K562 (cell line): ENCODE measurements around the gene ATP12A. TPM values are rescaled to one million over a fixed set of nuclear protein-coding genes. Genes with fewer than 3 reads are reported as not detected.

Experiments
- ATAC-seq: fragments of 200-7000 bp; cut with Tn5 transposase; 3 replicates; pipeline ENCODE4 v1.9.1; 2020; ENCODE audit warnings: moderate library complexity
- BruUV-seq: library from RNA; stranded (reverse); fragments of 400-500 nt; replicated peaks from 2 replicates; lab custom pipeline; 2021; lab: Mats Ljungman, UMichigan
- CTCF ChIA-PET: fragments of 300-600 bp; formaldehyde crosslinking; extraction: SDS; loops from one replicate; lab custom pipeline; 2021; ENCODE audit warnings: low intra/inter-chr PET ratio; lab: Yijun Ruan, JAX
- POLR2A ChIA-PET: fragments of 300-600, 350-650 bp; sonication (Branson Sonifier 250); formaldehyde crosslinking; extraction: SDS; loops from one replicate; lab custom pipeline; 2021; ENCODE audit warnings: antibody characterized with exemption, inconsistent platforms; lab: Yijun Ruan, JAX
- DNase-seq, 4 experiments: peaks; one replicate each; pipeline versions ENCODE4 v3.0.0 to v3.0.0-alpha.2; 2011 to 2018; ENCODE audit warnings: low spot score in 3 of 4, mixed read lengths in 3 of 4; ENCODE audit errors: extremely low read depth in 1 of 4
- FAIRE-seq: peaks from 2 replicates; lab custom pipeline; 2011; peaks lifted over from hg19 to GRCh38; lab: Jason Lieb, UNC
- H2AFZ ChIP-seq: 2 replicates; pipeline ENCODE4 v1.6.0; 2011; ENCODE audit warnings: low read depth, low read length, control low read depth, inconsistent platforms
- H3K27ac ChIP-seq: fragments of 200-600 bp; 3 replicates; pipeline ENCODE4 v1.8.0; 2011; ENCODE audit warnings: low read depth, mild to moderate bottlenecking, control low read depth, inconsistent platforms, low read length, moderate library complexity, mixed read lengths; ENCODE audit errors: extremely low read depth
- H3K27me3 ChIP-seq, 2 experiments: fragments of 300-600 bp in 1 of 2; 2 replicates in 1 of 2; 3 replicates in 1 of 2; pipeline versions ENCODE4 v1.6.0 to v1.8.0; 2011; ENCODE audit warnings: inconsistent platforms in 2 of 2, low read length in 2 of 2, mild to moderate bottlenecking in 1 of 2, mixed read lengths in 1 of 2, moderate library complexity in 1 of 2; ENCODE audit not compliant: control insufficient read depth in 2 of 2, insufficient read depth in 2 of 2
- H3K36me3 ChIP-seq: fragments of 300-600 bp; 3 replicates; pipeline ENCODE4 v1.8.0; 2011; ENCODE audit warnings: mild to moderate bottlenecking, low read length, inconsistent platforms; ENCODE audit not compliant: control insufficient read depth, insufficient read depth
- H3K4me1 ChIP-seq, 2 experiments: fragments of 200-600 bp in 1 of 2; replicated peaks in 1 of 2; 2 replicates in 1 of 2; 3 replicates in 1 of 2; pipeline versions ENCODE4 v1.5.1 to v1.8.0; 2011; ENCODE audit warnings: inconsistent platforms in 2 of 2, low read length in 2 of 2, mild to moderate bottlenecking in 1 of 2, mixed read lengths in 1 of 2, moderate library complexity in 1 of 2; ENCODE audit not compliant: control insufficient read depth in 2 of 2, insufficient read depth in 2 of 2
- H3K4me2 ChIP-seq: 2 replicates; pipeline ENCODE4 v1.6.1; 2011; ENCODE audit warnings: low read length, control low read depth, inconsistent platforms, mixed read lengths; ENCODE audit not compliant: insufficient read depth
- H3K4me3 ChIP-seq: fragments of 200-600 bp; sonication (generic), shearing (Covaris generic); 2 replicates; pipeline ENCODE4 v1.5.1; 2016; ENCODE audit warnings: control low read depth, inconsistent platforms
- H3K79me2 ChIP-seq: fragments of 200-600 bp; 3 replicates; pipeline ENCODE4 v1.8.0; 2011; ENCODE audit warnings: low read length, inconsistent platforms; ENCODE audit not compliant: control insufficient read depth, insufficient read depth
- H3K9ac ChIP-seq, 2 experiments: 2 replicates each; pipeline versions ENCODE4 v1.6.0 to v1.6.1; 2011; ENCODE audit warnings: low read depth in 2 of 2, low read length in 2 of 2, control low read depth in 1 of 2, inconsistent platforms in 1 of 2, mild to moderate bottlenecking in 1 of 2, mixed read lengths in 1 of 2; ENCODE audit not compliant: insufficient read depth in 1 of 2
- H3K9me1 ChIP-seq: one replicate; pipeline ENCODE4 v1.6.0; 2011; ENCODE audit warnings: inconsistent platforms, mild to moderate bottlenecking, low read length, moderate library complexity; ENCODE audit not compliant: control insufficient read depth, insufficient read depth
- H3K9me3 ChIP-seq: replicated peaks from 2 replicates; pipeline ENCODE4 v1.5.1; 2011; ENCODE audit warnings: low read depth, low read length, inconsistent platforms; ENCODE audit not compliant: control insufficient read depth, insufficient read depth
- H4K20me1 ChIP-seq: replicated peaks from 2 replicates; pipeline ENCODE4 v1.6.1; 2011; ENCODE audit warnings: low read length, inconsistent platforms, mixed read lengths; ENCODE audit not compliant: control insufficient read depth, insufficient read depth
- FOS ChIP-seq: IDR thresholded peaks from 3 replicates; pipeline ENCODE4 v1.6.1; 2011; ENCODE audit not compliant: insufficient read length; ENCODE audit errors: extremely low read depth
- GABPA ChIP-seq: fragments of 200-800 bp; sonication (Bioruptor generic); conservative IDR thresholded peaks from 2 replicates; pipeline ENCODE4 v1.6.1; 2016; ENCODE audit warnings: low read depth, missing genetic modification characterization, missing compliant biosample characterization
- KAT7 ChIP-seq: sonication (generic); formaldehyde crosslinking; IDR thresholded peaks from 2 replicates; pipeline ENCODE4 v1.8.0; 2022; ENCODE audit warnings: missing genetic modification reagents, mild to moderate bottlenecking, borderline replicate concordance
- LEF1 ChIP-seq: fragments of 450-650 bp; IDR thresholded peaks from 2 replicates; pipeline ENCODE4 v1.6.1; 2016; ENCODE audit warnings: mild to moderate bottlenecking
- MYC ChIP-seq, 2 experiments: fragments of 250-450 bp in 1 of 2; sonication (Bioruptor Pico) in 1 of 2; IDR thresholded peaks; 2 replicates each; pipeline versions ENCODE4 v1.5.1 to v1.6.1; 2012 to 2021; ENCODE audit warnings: low read depth in 2 of 2, borderline replicate concordance in 1 of 2, improper control_type of control experiment in 1 of 2, low read length in 1 of 2, mild to moderate bottlenecking in 1 of 2, moderate library complexity in 1 of 2
- NCOA1 ChIP-seq: fragments of 450-650 bp; IDR thresholded peaks from 2 replicates; pipeline ENCODE4 v1.6.1; 2016; ENCODE audit warnings: low read depth
- PCBP1 ChIP-seq: fragments of 200-400 bp; formaldehyde crosslinking; IDR thresholded peaks from 2 replicates; pipeline ENCODE4 v1.6.1; 2018; ENCODE audit warnings: mild to moderate bottlenecking, low read depth, low read length; ENCODE audit not compliant: poor library complexity, severe bottlenecking
- RBM14 ChIP-seq: fragments of 200-400 bp; formaldehyde crosslinking; IDR thresholded peaks from 2 replicates; pipeline ENCODE4 v1.6.1; 2018; ENCODE audit warnings: low read depth, mild to moderate bottlenecking, low read length, moderate library complexity, borderline replicate concordance; ENCODE audit not compliant: insufficient read depth
- RNF2 ChIP-seq: sonication (generic); IDR thresholded peaks from 2 replicates; pipeline ENCODE4 v1.6.1; 2016
- TEAD1 ChIP-seq, 2 experiments: fragments of 450-650 bp in 1 of 2; sonication (generic) in 1 of 2; formaldehyde crosslinking; IDR thresholded peaks; 2 replicates each; pipeline versions ENCODE4 v1.4.0 to v1.8.0; 2020 to 2022; ENCODE audit warnings: mild to moderate bottlenecking in 2 of 2, missing genetic modification reagents in 1 of 2
- U2AF1 ChIP-seq: fragments of 200-400 bp; formaldehyde crosslinking; optimal IDR thresholded peaks from 2 replicates; pipeline ENCODE3; 2017; ENCODE audit warnings: mild to moderate bottlenecking, low read depth, low read length, moderate library complexity
- ZC3H8 ChIP-seq: fragments of 450-650 bp; IDR thresholded peaks from 2 replicates; pipeline ENCODE4 v1.6.1; 2017
- ZNF224 ChIP-seq: sonication (generic); formaldehyde crosslinking; IDR thresholded peaks from 2 replicates; pipeline ENCODE4 v1.8.0; 2022; ENCODE audit warnings: mild to moderate bottlenecking, missing genetic modification reagents
- WGBS: fragments of 100-300 bp; shearing (Covaris generic); methylation state at CpG from one replicate; pipeline ENCODE4 v1.1.6; 2016; ENCODE audit warnings: low coverage, mixed read lengths; ENCODE audit not compliant: insufficient coverage; ENCODE audit errors: missing lambda C conversion rate; 5-methylcytosine and 5-hydroxymethylcytosine counted together
- in situ Hi-C: fragments of 300-500 bp; cut with MboI; formaldehyde crosslinking; loops from 4 replicates; pipeline ENCODE4 v1.15.0; 2018; ENCODE audit warnings: inconsistent platforms, mixed read lengths
- intact Hi-C: fragments of 100-400 bp; cut with micrococcal nuclease; formaldehyde crosslinking; loops from 2 replicates; pipeline ENCODE4 v1.14.2; 2022
- polyA plus RNA-seq, 8 experiments: library from polyadenylated mRNA; depleted of rRNA in 4 of 8; stranded (reverse) in 5 of 8; unstranded in 3 of 8; fragments of >200 nt; fragmentation: Nextera tagmentation in 2 of 8; fragmentation: Illumina TruSeq in 1 of 8; extraction: Ambion mirVana in 2 of 8; extraction: Trizol in 1 of 8; gene quantifications; 2 replicates each; pipeline versions ENCODE4 v1.2.1 to v1.2.3, GENCODE V29; 2011 to 2014; ENCODE audit warnings: inconsistent platforms in 1 of 8, missing spikeins in 1 of 8
- total RNA-seq, 7 experiments: library from RNA; depleted of rRNA in 6 of 7; stranded (reverse); fragments of >200 nt in 6 of 7; fragmentation: Illumina TruSeq in 2 of 7; extraction: Trizol in 2 of 7; gene quantifications; 2 replicates each; pipeline versions ENCODE4 v1.2.1 to v1.2.3, GENCODE V29; 2011 to 2021; ENCODE audit warnings: low replicate concordance in 1 of 7
- TF ChIP-seq, protein P1 (sequence below): fragments of 250-450 bp; sonication (Bioruptor Pico); IDR thresholded peaks from 2 replicates; pipeline ENCODE4 v1.8.0; 2021; ENCODE audit warnings: moderate library complexity, mild to moderate bottlenecking, inconsistent platforms
- TF ChIP-seq, protein P2 (sequence below): fragments of 250-450 bp; sonication (Bioruptor Pico); IDR thresholded peaks from 2 replicates; pipeline ENCODE4 v1.5.1; 2021; ENCODE audit warnings: mild to moderate bottlenecking
- TF ChIP-seq, protein P3 (sequence below), 2 experiments: fragments of 450-650 bp; conservative IDR thresholded peaks; 2 replicates each; pipeline ENCODE4 v1.6.1; 2017; ENCODE audit warnings: mild to moderate bottlenecking in 2 of 2, moderate library complexity in 2 of 2

ATP12A gene
- total and polyA plus RNA-seq, 9 of the 15 experiments (the other 6 are each of a cell fraction or from before 2014, with no cell fraction given), result not detected

DNA sequence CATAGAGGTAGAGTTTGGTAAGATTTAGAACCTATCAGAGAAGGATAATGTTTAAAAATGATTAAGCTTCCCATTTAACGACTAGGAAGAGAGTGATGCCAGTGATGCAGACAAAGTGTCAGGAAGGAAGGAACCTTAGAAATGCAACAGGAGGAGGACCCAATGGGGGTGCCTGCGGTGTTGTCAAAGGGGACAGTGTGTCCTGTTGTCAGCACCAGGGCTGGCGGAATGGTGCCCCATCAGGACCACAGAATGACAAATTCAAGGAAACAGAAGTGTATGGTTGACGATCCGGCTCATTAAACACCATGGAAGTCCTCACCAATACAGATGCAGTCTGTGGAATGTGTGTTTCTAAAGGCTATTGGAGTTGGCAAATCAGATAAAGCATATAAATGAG is 19.3 kb downstream of the ATP12A start:
- H3K9me3 ChIP-seq, result no peaks in the 10 kb centered on the region
- no TSS peak for BruUV-seq
- WGBS, result 2% methylated on average over 5 of the region's 5 CpGs
- no peaks in the 10 kb centered on the region for H3K36me3 ChIP-seq
- H3K4me2 ChIP-seq, result no peak overlapping the region
- no peak overlapping the region for H2AFZ ChIP-seq
- ATAC-seq (no peak), FAIRE-seq (no peak), DNase-seq (no peak)
- H3K27ac ChIP-seq, result no peak overlapping the region
- in situ Hi-C loops, result no loop called here
- POLR2A ChIA-PET, result no interaction called here
- no peaks in the 10 kb centered on the region for H4K20me1 ChIP-seq
- peaks cover 0 to 23% of the 10 kb centered on the region in 2 experiments; a peak in 2 of 5 replicates for H3K27me3 ChIP-seq
- intact Hi-C loops, result no loop called here
- no peak overlapping the region for H3K4me3 ChIP-seq
- H3K4me1 ChIP-seq, result no peaks in the 10 kb centered on the region
- H3K79me2 ChIP-seq, result no peaks in the 10 kb centered on the region
- CTCF ChIA-PET, result no interaction called here
- H3K9ac ChIP-seq, result no peak overlapping the region
- no peaks in the 10 kb centered on the region for H3K9me1 ChIP-seq
- TF ChIP-seq ZC3H8 (no peak), RNF2 (no peak), LEF1 (no peak), U2AF1 (no peak), NCOA1 (no peak), PCBP1 (no peak), ZNF224 (CRISPR knock-in tag) (no peak), KAT7 (CRISPR knock-in tag) (no peak), FOS (no peak), MYC (IDR thresholded peaks at IDR 0.05; ENCODE audit: low read depth, low read length) (no peak), MYC (CRISPR knock-in tag; IDR thresholded peaks at IDR 0.05; ENCODE audit: borderline replicate concordance, low read depth) (no peak), GABPA (no peak), TEAD1 (CRISPR knock-in tag; IDR thresholded peaks at IDR 0.05) (no peak), RBM14 (no peak)
- TF ChIP-seq, protein P1, sequence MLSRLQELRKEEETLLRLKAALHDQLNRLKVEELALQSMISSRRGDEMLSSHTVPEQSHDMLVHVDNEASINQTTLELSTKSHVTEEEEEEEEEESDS (CRISPR knock-in tag), result no peak
- TF ChIP-seq, protein P2, sequence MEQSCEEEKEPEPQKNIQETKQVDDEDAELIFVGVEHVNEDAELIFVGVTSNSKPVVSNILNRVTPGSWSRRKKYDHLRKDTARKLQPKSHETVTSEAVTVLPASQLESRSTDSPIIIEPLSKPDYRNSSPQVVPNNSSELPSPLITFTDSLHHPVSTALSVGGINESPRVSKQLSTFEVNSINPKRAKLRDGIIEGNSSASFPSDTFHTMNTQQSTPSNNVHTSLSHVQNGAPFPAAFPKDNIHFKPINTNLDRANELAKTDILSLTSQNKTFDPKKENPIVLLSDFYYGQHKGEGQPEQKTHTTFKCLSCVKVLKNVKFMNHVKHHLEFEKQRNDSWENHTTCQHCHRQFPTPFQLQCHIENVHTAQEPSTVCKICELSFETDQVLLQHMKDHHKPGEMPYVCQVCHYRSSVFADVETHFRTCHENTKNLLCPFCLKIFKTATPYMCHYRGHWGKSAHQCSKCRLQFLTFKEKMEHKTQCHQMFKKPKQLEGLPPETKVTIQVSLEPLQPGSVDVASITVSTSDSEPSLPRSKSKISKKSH (CRISPR knock-in tag), result no peak
- TF ChIP-seq, protein P3, sequence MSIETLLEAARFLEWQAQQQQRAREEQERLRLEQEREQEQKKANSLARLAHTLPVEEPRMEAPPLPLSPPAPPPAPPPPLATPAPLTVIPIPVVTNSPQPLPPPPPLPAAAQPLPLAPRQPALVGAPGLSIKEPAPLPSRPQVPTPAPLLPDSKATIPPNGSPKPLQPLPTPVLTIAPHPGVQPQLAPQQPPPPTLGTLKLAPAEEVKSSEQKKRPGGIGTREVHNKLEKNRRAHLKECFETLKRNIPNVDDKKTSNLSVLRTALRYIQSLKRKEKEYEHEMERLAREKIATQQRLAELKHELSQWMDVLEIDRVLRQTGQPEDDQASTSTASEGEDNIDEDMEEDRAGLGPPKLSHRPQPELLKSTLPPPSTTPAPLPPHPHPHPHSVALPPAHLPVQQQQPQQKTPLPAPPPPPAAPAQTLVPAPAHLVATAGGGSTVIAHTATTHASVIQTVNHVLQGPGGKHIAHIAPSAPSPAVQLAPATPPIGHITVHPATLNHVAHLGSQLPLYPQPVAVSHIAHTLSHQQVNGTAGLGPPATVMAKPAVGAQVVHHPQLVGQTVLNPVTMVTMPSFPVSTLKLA (conservative IDR thresholded peaks at IDR 0.05), result no peak
